ENCODE measurements around the gene KLHL5.

KLHL5 gene

GRCh38 chr4:39066371-39066770 is 4.3 kb downstream of the KLHL5 start:
- H3K4me3 ChIP-seq (ENCODE audit: low read depth, low read length): no peak overlapping the region
- TF ChIP-seq, protein P1, sequence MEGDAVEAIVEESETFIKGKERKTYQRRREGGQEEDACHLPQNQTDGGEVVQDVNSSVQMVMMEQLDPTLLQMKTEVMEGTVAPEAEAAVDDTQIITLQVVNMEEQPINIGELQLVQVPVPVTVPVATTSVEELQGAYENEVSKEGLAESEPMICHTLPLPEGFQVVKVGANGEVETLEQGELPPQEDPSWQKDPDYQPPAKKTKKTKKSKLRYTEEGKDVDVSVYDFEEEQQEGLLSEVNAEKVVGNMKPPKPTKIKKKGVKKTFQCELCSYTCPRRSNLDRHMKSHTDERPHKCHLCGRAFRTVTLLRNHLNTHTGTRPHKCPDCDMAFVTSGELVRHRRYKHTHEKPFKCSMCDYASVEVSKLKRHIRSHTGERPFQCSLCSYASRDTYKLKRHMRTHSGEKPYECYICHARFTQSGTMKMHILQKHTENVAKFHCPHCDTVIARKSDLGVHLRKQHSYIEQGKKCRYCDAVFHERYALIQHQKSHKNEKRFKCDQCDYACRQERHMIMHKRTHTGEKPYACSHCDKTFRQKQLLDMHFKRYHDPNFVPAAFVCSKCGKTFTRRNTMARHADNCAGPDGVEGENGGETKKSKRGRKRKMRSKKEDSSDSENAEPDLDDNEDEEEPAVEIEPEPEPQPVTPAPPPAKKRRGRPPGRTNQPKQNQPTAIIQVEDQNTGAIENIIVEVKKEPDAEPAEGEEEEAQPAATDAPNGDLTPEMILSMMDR (IDR thresholded peaks at IDR 0.05; ENCODE audit: low read depth, low read length): no peak

- H3K4me3 ChIP-seq (ENCODE audit: low read depth, low read length): no peak overlapping the region
- TF ChIP-seq, protein P1 (IDR thresholded peaks at IDR 0.05; ENCODE audit: low read depth, low read length): no peak
Observed at GRCh38 chr4:39067031-39067430, 5.0 kb downstream of the KLHL5 start.

DNA sequence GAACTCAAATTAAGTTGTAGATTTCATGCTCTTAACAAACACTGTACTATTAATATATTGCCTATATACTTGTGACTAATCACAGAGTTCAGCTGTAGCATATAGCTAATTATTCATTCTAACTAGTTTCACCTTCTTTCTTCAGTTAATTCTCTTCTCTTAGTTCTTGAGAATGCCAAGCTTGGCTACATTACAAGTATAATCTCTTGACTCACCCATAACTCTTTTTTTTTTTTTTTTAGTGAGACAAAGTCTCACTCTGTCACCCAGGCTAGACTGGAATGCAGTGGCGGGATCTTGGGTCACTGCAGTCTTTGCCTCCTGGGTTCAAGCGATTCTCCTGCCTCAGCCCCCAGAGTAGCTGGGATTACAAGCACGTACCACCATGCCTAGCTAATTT is 5.4 kb downstream of the KLHL5 start:
- TF ChIP-seq, protein P1 (IDR thresholded peaks at IDR 0.05; ENCODE audit: low read depth, low read length): no peak
- H3K4me3 ChIP-seq (ENCODE audit: low read depth, low read length): no peak overlapping the region

- TF ChIP-seq, protein P1 (IDR thresholded peaks at IDR 0.05; ENCODE audit: low read depth, low read length): no peak
Observed at GRCh38 chr4:39068907-39069306, 6.9 kb downstream of the KLHL5 start.

GRCh38 chr4:39078829-39079228 is 16.8 kb downstream of the KLHL5 start:
- H3K4me3 ChIP-seq (ENCODE audit: low read depth, low read length): no peak overlapping the region
- TF ChIP-seq, protein P1 (IDR thresholded peaks at IDR 0.05; ENCODE audit: low read depth, low read length): no peak

More at GRCh38 chr4:39068907-39069306, 6.9 kb downstream of the KLHL5 start:
- no peak overlapping the region for H3K4me3 ChIP-seq (ENCODE audit: low read depth, low read length)

DNA sequence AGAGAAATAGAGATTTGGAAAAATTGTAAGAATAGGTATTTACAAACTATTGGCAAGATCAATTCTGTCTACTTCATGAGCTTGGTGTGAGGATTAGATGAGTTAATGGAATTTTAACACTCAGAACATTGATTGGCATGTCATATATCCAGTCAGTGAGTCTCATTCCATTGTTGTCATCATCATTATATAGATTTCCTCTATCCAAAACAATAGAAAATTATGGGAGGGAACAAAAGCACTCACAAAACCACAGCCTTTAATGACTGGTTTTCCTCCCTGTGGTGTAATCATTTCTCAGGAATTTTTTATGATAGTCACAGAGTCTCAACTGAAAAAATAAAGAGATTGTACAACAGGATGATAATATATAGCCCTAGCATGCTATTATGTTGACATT is 21.1 kb downstream of the KLHL5 start:
- TF ChIP-seq, protein P1 (IDR thresholded peaks at IDR 0.05; ENCODE audit: low read depth, low read length): no peak
- H3K4me3 ChIP-seq (ENCODE audit: low read depth, low read length): no peak overlapping the region

DNA sequence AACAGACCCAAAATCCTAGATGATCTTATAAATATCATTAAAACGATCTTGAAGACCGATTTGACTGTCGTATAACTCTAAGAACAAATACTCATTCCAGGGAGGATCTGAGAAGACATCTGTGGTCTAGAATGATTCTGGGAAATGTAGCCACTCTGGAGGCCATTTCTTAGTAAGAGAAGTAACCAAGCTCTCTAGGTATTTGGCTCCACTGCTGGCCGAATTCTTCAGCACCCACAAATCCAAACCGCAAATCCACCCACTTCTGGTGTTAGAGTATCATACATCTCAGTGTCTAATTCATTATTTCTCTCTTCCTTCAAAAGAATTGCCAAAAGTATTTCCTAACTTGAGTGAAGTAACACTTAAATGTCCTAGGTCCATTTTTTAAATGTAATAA is 23.9 kb downstream of the KLHL5 start:
- TF ChIP-seq, protein P1 (IDR thresholded peaks at IDR 0.05; ENCODE audit: low read depth, low read length): no peak
- H3K4me3 ChIP-seq (ENCODE audit: low read depth, low read length): no peak overlapping the region

Measured in WI38 (cell line).